ENCODE data around the gene ZWILCH.

- no peak for TF ChIP-seq EP300 (IDR thresholded peaks at IDR 0.05)
- no peak for TF ChIP-seq CTCF (IDR thresholded peaks at IDR 0.05)
- no peak for TF ChIP-seq POLR2A (IDR thresholded peaks at IDR 0.05)
- no peak for TF ChIP-seq POLR2AphosphoS5 (IDR thresholded peaks at IDR 0.05)
Measured at GRCh38 chr15:66483131-66483566, 22.0 kb upstream of the ZWILCH start.
